Measurements from ENCODE around the gene ATP7A.
"Not testable (repeated sequence)": the region's sequence is repeated elsewhere in the genome, so short reads cannot be mapped to it uniquely, and the experiment has no call there.

Gene ATP7A

GRCh38 chrX:77917294-77917933 lies 6.9 kb downstream of the ATP7A start:
- Histone ChIP-seq H3K4me1 (ENCODE audit: control insufficient read depth, insufficient read depth, low read length) (no peaks in the 10 kb centered on the region), H3K27ac (ENCODE audit: insufficient read depth, low read depth, low read length, poor library complexity, severe bottlenecking) (no peak overlapping the region), H3K9me3 (ENCODE audit: control insufficient read depth, low read length) (no peaks in the 10 kb centered on the region), H3K4me3 (ENCODE audit: insufficient read depth, low read depth, low read length) (no peak overlapping the region), H3K27me3 (ENCODE audit: control insufficient read depth, insufficient read depth, low read length, poor library complexity, severe bottlenecking) (no peaks in the 10 kb centered on the region), H3K36me3 (ENCODE audit: control insufficient read depth, insufficient read depth, low read length) (no peaks in the 10 kb centered on the region)
- WGBS, 2 experiments = 89 to 90% methylated on average over 2 of the region's 2 CpGs

DNA sequence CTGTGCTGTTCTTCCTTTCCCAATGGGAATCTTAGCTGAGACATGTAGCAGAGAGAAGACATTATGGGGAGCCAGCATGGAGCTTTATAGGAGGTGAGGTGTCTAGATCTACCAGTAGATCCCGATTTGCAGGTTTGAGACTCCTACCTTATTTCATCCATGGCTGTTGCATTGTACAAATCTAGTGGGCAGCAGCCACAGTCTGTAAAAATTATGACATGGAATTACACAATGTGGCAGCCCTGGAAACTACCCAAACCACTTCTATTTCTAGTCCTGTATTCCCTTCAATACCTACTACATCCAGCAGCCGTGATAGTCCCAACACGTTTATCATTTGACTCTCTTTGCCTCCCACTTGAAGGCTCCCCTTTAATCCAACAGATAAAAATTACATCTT lies 8.1 kb downstream of the ATP7A start:
- Histone ChIP-seq H3K27ac (ENCODE audit: insufficient read depth, low read depth, low read length, poor library complexity, severe bottlenecking) (no peak overlapping the region), H3K9me3 (ENCODE audit: control insufficient read depth, low read length) (no peaks in the 10 kb centered on the region), H3K4me1 (ENCODE audit: control insufficient read depth, insufficient read depth, low read length) (no peaks in the 10 kb centered on the region), H3K4me3 (ENCODE audit: insufficient read depth, low read depth, low read length) (no peak overlapping the region), H3K36me3 (ENCODE audit: control insufficient read depth, insufficient read depth, low read length) (no peaks in the 10 kb centered on the region), H3K27me3 (ENCODE audit: control insufficient read depth, insufficient read depth, low read length, poor library complexity, severe bottlenecking) (no peaks in the 10 kb centered on the region)
- WGBS, 2 experiments = 90 to 94% methylated on average over 2 to 3 of the region's 3 CpGs

GRCh38 chrX:77919370-77919769 lies 8.9 kb downstream of the ATP7A start:
- not testable (repeated sequence) for H3K27ac ChIP-seq (ENCODE audit: insufficient read depth, low read depth, low read length, poor library complexity, severe bottlenecking); H3K27me3 ChIP-seq (ENCODE audit: control insufficient read depth, insufficient read depth, low read length, poor library complexity, severe bottlenecking); H3K4me1 ChIP-seq (ENCODE audit: control insufficient read depth, insufficient read depth, low read length); H3K36me3 ChIP-seq (ENCODE audit: control insufficient read depth, insufficient read depth, low read length); H3K9me3 ChIP-seq (ENCODE audit: control insufficient read depth, low read length); H3K4me3 ChIP-seq (ENCODE audit: insufficient read depth, low read depth, low read length)
- WGBS, 2 experiments = 81 to 84% methylated on average over 6 of the region's 6 CpGs

- no peaks in the 10 kb centered on the region for H3K9me3 ChIP-seq (ENCODE audit: control insufficient read depth, low read length)
Observed at GRCh38 chrX:77922787-77923186, 12.3 kb downstream of the ATP7A start.

DNA sequence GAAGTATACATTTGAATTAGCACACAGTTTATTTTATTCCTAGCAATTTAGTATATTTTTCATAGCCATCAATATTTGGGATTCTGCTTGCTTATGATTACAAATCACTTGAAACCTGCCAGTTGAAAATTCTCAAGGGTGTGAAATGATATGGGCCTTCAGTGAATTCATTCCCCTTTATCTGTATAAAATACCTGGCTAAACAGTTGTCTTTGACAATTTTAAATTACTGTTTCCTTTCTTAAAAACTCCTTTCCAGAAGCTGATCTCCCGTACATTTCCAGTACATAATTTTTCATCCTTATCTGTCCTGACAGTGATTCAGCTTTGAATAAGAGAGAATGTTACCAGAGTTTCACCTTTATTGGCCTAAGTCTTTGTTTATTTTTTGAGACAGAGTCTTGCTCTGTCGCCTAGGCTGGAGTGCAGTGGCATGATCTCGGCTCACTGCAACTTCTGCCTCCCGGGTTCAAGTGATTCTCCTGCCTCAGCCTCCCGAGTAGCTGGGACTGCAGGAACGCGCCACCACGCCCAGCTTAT lies 13.9 kb downstream of the ATP7A start:
- H3K4me1 ChIP-seq (ENCODE audit: control insufficient read depth, insufficient read depth, low read length) = no peaks in the 10 kb centered on the region
- H3K27ac ChIP-seq (ENCODE audit: insufficient read depth, low read depth, low read length, poor library complexity, severe bottlenecking) = no peak overlapping the region
- H3K27me3 ChIP-seq (ENCODE audit: control insufficient read depth, insufficient read depth, low read length, poor library complexity, severe bottlenecking) = no peaks in the 10 kb centered on the region
- 88 to 90% methylated on average over 7 to 8 of the region's 8 CpGs for WGBS, 2 experiments
- H3K36me3 ChIP-seq (ENCODE audit: control insufficient read depth, insufficient read depth, low read length) = no peaks in the 10 kb centered on the region
- H3K4me3 ChIP-seq (ENCODE audit: insufficient read depth, low read depth, low read length) = no peak overlapping the region
- H3K9me3 ChIP-seq (ENCODE audit: control insufficient read depth, low read length) = no peaks in the 10 kb centered on the region

More at GRCh38 chrX:77922787-77923186, 12.3 kb downstream of the ATP7A start:
- Histone ChIP-seq H3K27ac (ENCODE audit: insufficient read depth, low read depth, low read length, poor library complexity, severe bottlenecking) (no peak overlapping the region), H3K36me3 (ENCODE audit: control insufficient read depth, insufficient read depth, low read length) (no peaks in the 10 kb centered on the region), H3K4me3 (ENCODE audit: insufficient read depth, low read depth, low read length) (no peak overlapping the region), H3K27me3 (ENCODE audit: control insufficient read depth, insufficient read depth, low read length, poor library complexity, severe bottlenecking) (no peaks in the 10 kb centered on the region), H3K4me1 (ENCODE audit: control insufficient read depth, insufficient read depth, low read length) (no peaks in the 10 kb centered on the region)

DNA sequence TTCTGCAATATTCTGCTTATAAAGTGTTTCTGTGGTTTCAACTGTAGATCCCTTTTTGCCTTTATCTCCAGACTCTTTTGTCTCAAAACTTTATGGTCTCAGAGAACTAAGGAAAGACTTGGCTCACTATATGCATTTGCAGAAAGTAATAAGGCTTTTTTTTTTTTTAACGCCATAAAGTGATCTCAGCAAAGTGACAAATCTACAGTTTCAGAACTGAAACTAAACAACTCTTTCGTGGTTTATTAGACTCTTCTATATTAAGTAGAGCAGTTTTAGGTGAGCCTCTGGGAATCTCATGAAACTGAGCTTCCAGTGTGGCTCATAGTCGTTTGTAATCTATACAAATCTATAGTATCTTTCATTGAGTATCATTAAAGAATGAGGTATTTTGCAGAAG lies 15.3 kb downstream of the ATP7A start:
- no CpG with 5 or more reads among the region's 3 CpGs for WGBS, 2 experiments
- H3K27ac ChIP-seq (ENCODE audit: insufficient read depth, low read depth, low read length, poor library complexity, severe bottlenecking) = no peak overlapping the region
- H3K9me3 ChIP-seq (ENCODE audit: control insufficient read depth, low read length) = no peaks in the 10 kb centered on the region
- H3K27me3 ChIP-seq (ENCODE audit: control insufficient read depth, insufficient read depth, low read length, poor library complexity, severe bottlenecking) = no peaks in the 10 kb centered on the region
- no peaks in the 10 kb centered on the region for H3K4me1 ChIP-seq (ENCODE audit: control insufficient read depth, insufficient read depth, low read length)
- H3K36me3 ChIP-seq (ENCODE audit: control insufficient read depth, insufficient read depth, low read length) = no peaks in the 10 kb centered on the region
- no peak overlapping the region for H3K4me3 ChIP-seq (ENCODE audit: insufficient read depth, low read depth, low read length)

- Histone ChIP-seq H3K4me1 (ENCODE audit: control insufficient read depth, insufficient read depth, low read length) (no peaks in the 10 kb centered on the region), H3K27me3 (ENCODE audit: control insufficient read depth, insufficient read depth, low read length, poor library complexity, severe bottlenecking) (no peaks in the 10 kb centered on the region), H3K36me3 (ENCODE audit: control insufficient read depth, insufficient read depth, low read length) (no peaks in the 10 kb centered on the region), H3K9me3 (ENCODE audit: control insufficient read depth, low read length) (no peaks in the 10 kb centered on the region), H3K27ac (ENCODE audit: insufficient read depth, low read depth, low read length, poor library complexity, severe bottlenecking) (no peak overlapping the region), H3K4me3 (ENCODE audit: insufficient read depth, low read depth, low read length) (no peak overlapping the region)
- 67 to 94% methylated on average over 1 of the region's 1 CpG for WGBS, 2 experiments
Observed at GRCh38 chrX:77930581-77930980, 20.1 kb downstream of the ATP7A start.

DNA sequence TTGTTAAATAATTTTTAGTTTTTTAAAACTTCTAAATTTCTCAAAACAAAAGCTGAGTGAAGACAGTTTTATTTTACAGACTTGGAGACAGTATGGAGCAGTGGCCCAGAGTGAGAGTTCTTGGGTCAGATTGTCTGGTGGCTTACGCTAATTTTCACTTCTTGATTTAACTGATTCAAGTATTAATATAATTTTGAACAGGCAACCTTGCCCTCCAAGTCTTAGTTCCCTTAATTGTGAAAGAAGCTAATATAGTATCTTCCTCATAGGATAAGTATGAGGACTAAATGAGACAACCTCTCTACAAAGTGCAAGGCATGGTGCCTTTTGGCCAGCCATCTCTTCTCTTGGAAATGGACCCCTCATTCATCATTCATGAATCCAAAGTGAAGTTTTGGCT lies 25.4 kb downstream of the ATP7A start:
- H3K4me3 ChIP-seq (ENCODE audit: insufficient read depth, low read depth, low read length) = no peak overlapping the region
- no CpG with 5 or more reads among the region's 1 CpG for WGBS, 2 experiments
- no peaks in the 10 kb centered on the region for H3K27me3 ChIP-seq (ENCODE audit: control insufficient read depth, insufficient read depth, low read length, poor library complexity, severe bottlenecking)
- H3K27ac ChIP-seq (ENCODE audit: insufficient read depth, low read depth, low read length, poor library complexity, severe bottlenecking) = no peak overlapping the region
- no peaks in the 10 kb centered on the region for H3K9me3 ChIP-seq (ENCODE audit: control insufficient read depth, low read length)
- no peaks in the 10 kb centered on the region for H3K4me1 ChIP-seq (ENCODE audit: control insufficient read depth, insufficient read depth, low read length)
- no peaks in the 10 kb centered on the region for H3K36me3 ChIP-seq (ENCODE audit: control insufficient read depth, insufficient read depth, low read length)

- H3K4me3 ChIP-seq (ENCODE audit: insufficient read depth, low read depth, low read length) = no peak overlapping the region
- H3K9me3 ChIP-seq (ENCODE audit: control insufficient read depth, low read length) = no peaks in the 10 kb centered on the region
- H3K4me1 ChIP-seq (ENCODE audit: control insufficient read depth, insufficient read depth, low read length) = no peaks in the 10 kb centered on the region
- no peak overlapping the region for H3K27ac ChIP-seq (ENCODE audit: insufficient read depth, low read depth, low read length, poor library complexity, severe bottlenecking)
- no peaks in the 10 kb centered on the region for H3K27me3 ChIP-seq (ENCODE audit: control insufficient read depth, insufficient read depth, low read length, poor library complexity, severe bottlenecking)
- no peaks in the 10 kb centered on the region for H3K36me3 ChIP-seq (ENCODE audit: control insufficient read depth, insufficient read depth, low read length)
Observed at GRCh38 chrX:77936299-77936698, 25.8 kb downstream of the ATP7A start.

- 94 to 97% methylated on average over 2 of the region's 3 CpGs for WGBS, 2 experiments
- Histone ChIP-seq H3K36me3 (ENCODE audit: control insufficient read depth, insufficient read depth, low read length) (no peaks in the 10 kb centered on the region), H3K27me3 (ENCODE audit: control insufficient read depth, insufficient read depth, low read length, poor library complexity, severe bottlenecking) (no peaks in the 10 kb centered on the region), H3K9me3 (ENCODE audit: control insufficient read depth, low read length) (no peaks in the 10 kb centered on the region), H3K4me1 (ENCODE audit: control insufficient read depth, insufficient read depth, low read length) (no peaks in the 10 kb centered on the region), H3K27ac (ENCODE audit: insufficient read depth, low read depth, low read length, poor library complexity, severe bottlenecking) (no peak overlapping the region), H3K4me3 (ENCODE audit: insufficient read depth, low read depth, low read length) (no peak overlapping the region)
Observed at GRCh38 chrX:77937291-77937690, 26.8 kb downstream of the ATP7A start.
